Measurements from ENCODE around the gene ZNF519. TPM values are rescaled to one million over a fixed set of nuclear protein-coding genes. Genes with fewer than 3 reads are reported as not detected.
A peak's percentile ranks its signal among the peaks of the same experiment; 100 is the strongest.

The ZNF519 gene
- polyA plus RNA-seq, 10 donors: 4.2 to 10.7 (median 7.3) TPM

- DNase-seq: no peak
Observed at GRCh38 chr18:14100503-14101286, 31.5 kb downstream of the ZNF519 start.

GRCh38 chr18:14098428-14098827, 33.8 kb downstream of the ZNF519 start:
- no peak for DNase-seq

GRCh38 chr18:14097761-14098160, 34.5 kb downstream of the ZNF519 start:
- DNase-seq: no peak

- no peak for DNase-seq
Observed at GRCh38 chr18:14093307-14093915, 38.8 kb downstream of the ZNF519 start.

- no peak for DNase-seq
Observed at GRCh38 chr18:14092625-14093306, 39.5 kb downstream of the ZNF519 start.

GRCh38 chr18:14089781-14090180, 42.5 kb downstream of the ZNF519 start:
- DNase-seq: no peak

- DNase-seq: no peak
Observed at GRCh38 chr18:14089191-14089590, 43.0 kb downstream of the ZNF519 start.

GRCh38 chr18:14086458-14087231, 45.6 kb downstream of the ZNF519 start:
- DNase-seq: peak; percentile 22 to 67 (median 34)

GRCh38 chr18:14085770-14086457, 46.3 kb downstream of the ZNF519 start:
- peak in 2 of 3 donors; percentile 1 to 3 for DNase-seq

GRCh38 chr18:14075196-14075595, 57.0 kb downstream of the ZNF519 start:
- no peak for DNase-seq

GRCh38 chr18:14074187-14074586, 58.0 kb downstream of the ZNF519 start:
- DNase-seq: no peak

- no peak for DNase-seq
Observed at GRCh38 chr18:14053661-14054060, 78.6 kb downstream of the ZNF519 start.

Other genes starting within 250 kb of the ZNF519 start
- gene MC2R, start 216.9 kb downstream of the ZNF519 start, polyA plus RNA-seq (ENCODE audit: insufficient read length in 10 of 10): under 1 TPM; 0.04 to 0.43 (median 0.21) TPM